ENCODE results near the gene CLDN16. TPM values are rescaled to one million over a fixed set of nuclear protein-coding genes. Genes with fewer than 3 reads are reported as not detected.

Gene CLDN16
- polyA plus RNA-seq, 1 donor from 2014 or later = not detected

DNA sequence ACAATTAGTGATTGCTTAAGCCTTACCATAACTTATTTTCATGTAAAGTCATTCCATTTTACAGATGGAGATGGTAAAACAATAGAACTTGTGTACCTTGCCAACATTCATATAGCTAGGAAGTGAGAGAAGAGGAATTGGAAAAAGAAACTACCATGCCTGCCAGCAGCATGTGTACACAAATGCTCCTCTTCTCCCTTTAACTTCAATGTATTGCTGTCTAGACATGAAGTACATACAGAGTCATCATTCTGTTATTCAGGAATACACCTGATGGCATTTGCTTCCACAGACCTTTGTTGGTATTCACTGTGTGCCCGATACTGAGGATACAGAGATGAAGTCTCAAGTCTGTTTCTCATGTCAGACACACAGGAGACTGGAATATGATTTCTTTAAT, 68.8 kb downstream of the CLDN16 start:
- no peak overlapping the region for H3K4me3 ChIP-seq (ENCODE audit: low read length)
- H3K9me3 ChIP-seq (ENCODE audit: low read length) = no peaks in the 10 kb centered on the region
- TF ChIP-seq, protein P1, sequence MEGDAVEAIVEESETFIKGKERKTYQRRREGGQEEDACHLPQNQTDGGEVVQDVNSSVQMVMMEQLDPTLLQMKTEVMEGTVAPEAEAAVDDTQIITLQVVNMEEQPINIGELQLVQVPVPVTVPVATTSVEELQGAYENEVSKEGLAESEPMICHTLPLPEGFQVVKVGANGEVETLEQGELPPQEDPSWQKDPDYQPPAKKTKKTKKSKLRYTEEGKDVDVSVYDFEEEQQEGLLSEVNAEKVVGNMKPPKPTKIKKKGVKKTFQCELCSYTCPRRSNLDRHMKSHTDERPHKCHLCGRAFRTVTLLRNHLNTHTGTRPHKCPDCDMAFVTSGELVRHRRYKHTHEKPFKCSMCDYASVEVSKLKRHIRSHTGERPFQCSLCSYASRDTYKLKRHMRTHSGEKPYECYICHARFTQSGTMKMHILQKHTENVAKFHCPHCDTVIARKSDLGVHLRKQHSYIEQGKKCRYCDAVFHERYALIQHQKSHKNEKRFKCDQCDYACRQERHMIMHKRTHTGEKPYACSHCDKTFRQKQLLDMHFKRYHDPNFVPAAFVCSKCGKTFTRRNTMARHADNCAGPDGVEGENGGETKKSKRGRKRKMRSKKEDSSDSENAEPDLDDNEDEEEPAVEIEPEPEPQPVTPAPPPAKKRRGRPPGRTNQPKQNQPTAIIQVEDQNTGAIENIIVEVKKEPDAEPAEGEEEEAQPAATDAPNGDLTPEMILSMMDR (IDR thresholded peaks at IDR 0.05; ENCODE audit: poor library complexity, severe bottlenecking) = no peak
- no peaks in the 10 kb centered on the region for H3K9me2 ChIP-seq (ENCODE audit: insufficient read depth, low read length)
- no peak overlapping the region for H2AFZ ChIP-seq (ENCODE audit: low read depth, low read length)
- no peaks in the 10 kb centered on the region for H3F3A ChIP-seq (ENCODE audit: insufficient read depth, low read length, poor library complexity, severe bottlenecking)
- H3K27me3 ChIP-seq (ENCODE audit: insufficient read depth, low read depth, low read length) = no peaks in the 10 kb centered on the region
- no peak overlapping the region for H3K27ac ChIP-seq (ENCODE audit: low read length)
- no peaks in the 10 kb centered on the region for H3K36me3 ChIP-seq (ENCODE audit: insufficient read depth, low read length)
- H3K79me2 ChIP-seq (replicated peaks; ENCODE audit: insufficient read depth, low read length) = no peaks in the 10 kb centered on the region
- H4K20me1 ChIP-seq (ENCODE audit: insufficient read depth) = no peaks in the 10 kb centered on the region
- H3K4me2 ChIP-seq (ENCODE audit: low read length) = no peak overlapping the region
- no peak overlapping the region for H3K9ac ChIP-seq (ENCODE audit: low read length)

DNA sequence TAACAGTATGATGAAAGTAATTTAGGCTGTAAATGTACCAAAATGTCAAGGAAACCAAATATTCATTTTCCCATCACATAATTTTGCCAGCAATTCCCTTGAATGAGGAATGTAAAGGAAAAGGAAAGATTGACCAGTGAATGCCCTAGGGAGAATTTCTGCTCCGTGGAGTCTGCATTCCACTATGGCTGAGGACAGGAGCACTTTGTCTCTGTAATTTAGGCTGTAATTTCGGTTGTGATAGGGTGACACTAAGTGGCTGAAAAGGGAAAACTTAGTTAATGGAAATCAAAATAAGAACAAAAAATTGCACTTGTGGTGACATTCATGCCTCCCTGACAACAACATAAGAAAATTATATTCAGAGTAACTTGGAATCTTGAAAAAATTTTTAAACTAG, 70.1 kb downstream of the CLDN16 start:
- Histone ChIP-seq H3K9ac (ENCODE audit: low read length) (no peak overlapping the region), H3K79me2 (replicated peaks; ENCODE audit: insufficient read depth, low read length) (no peaks in the 10 kb centered on the region), H3K27me3 (ENCODE audit: insufficient read depth, low read depth, low read length) (no peaks in the 10 kb centered on the region), H4K20me1 (ENCODE audit: insufficient read depth) (no peaks in the 10 kb centered on the region), H3K9me2 (ENCODE audit: insufficient read depth, low read length) (no peaks in the 10 kb centered on the region), H2AFZ (ENCODE audit: low read depth, low read length) (no peak overlapping the region), H3K27ac (ENCODE audit: low read length) (no peak overlapping the region), H3F3A (ENCODE audit: insufficient read depth, low read length, poor library complexity, severe bottlenecking) (no peaks in the 10 kb centered on the region), H3K36me3 (ENCODE audit: insufficient read depth, low read length) (no peaks in the 10 kb centered on the region), H3K4me3 (ENCODE audit: low read length) (no peak overlapping the region), H3K4me2 (ENCODE audit: low read length) (no peak overlapping the region), H3K9me3 (ENCODE audit: low read length) (no peaks in the 10 kb centered on the region)
- TF ChIP-seq RAD21 (conservative IDR thresholded peaks at IDR 0.05) = no peak
- TF ChIP-seq POLR2AphosphoS5 (IDR thresholded peaks at IDR 0.05) = no peak
- no peak for TF ChIP-seq SMC3 (conservative IDR thresholded peaks at IDR 0.05; ENCODE audit: poor library complexity)
- TF ChIP-seq TAF1 (IDR thresholded peaks at IDR 0.05; ENCODE audit: low read depth) = no peak
- TF ChIP-seq EZH2 (IDR thresholded peaks at IDR 0.05; ENCODE audit: borderline replicate concordance, insufficient read depth, low read length, poor library complexity, severe bottlenecking) = no peak

Other genes starting within 250 kb of the CLDN16 start
- 0.66 and 1.3 TPM in 2 replicates for gene CLDN1, start 65.7 kb upstream of the CLDN16 start, polyA plus RNA-seq
- gene TMEM207, start 61.7 kb downstream of the CLDN16 start, polyA plus RNA-seq = 0.27 TPM in 1 of 2 replicates, not detected in the other
- 24.6 and 25.4 TPM in 2 replicates for gene IL1RAP, start 125.9 kb downstream of the CLDN16 start, polyA plus RNA-seq

All from neural cell (in vitro differentiated cells).